ENCODE results near the gene MRPL54. TPM values are rescaled to one million over a fixed set of nuclear protein-coding genes. Genes with fewer than 3 reads are reported as not detected.

The MRPL54 gene
- total RNA-seq, 1 experiment from 2014 or later = 46.4 TPM

DNA sequence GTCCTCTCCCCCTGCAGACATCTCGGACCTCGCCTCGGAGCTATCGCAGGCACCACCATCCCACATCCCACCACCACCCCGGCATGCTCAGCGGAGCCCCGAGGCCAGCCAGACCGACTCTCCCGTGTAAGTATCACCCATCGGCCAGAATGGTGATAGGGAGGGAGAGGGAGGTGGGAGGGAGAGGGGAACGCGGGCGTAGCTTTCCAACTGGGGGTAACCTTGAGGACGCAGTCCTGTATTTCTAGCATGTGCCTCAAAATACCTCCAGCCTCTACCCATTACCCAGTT, 28.2 kb upstream of the MRPL54 start:
- Histone ChIP-seq H3K36me3 (ENCODE audit: control insufficient read depth, insufficient read depth, low read length) (peaks cover 6% of the 10 kb centered on the region), H3K27me3 (replicated peaks; ENCODE audit: control insufficient read depth, insufficient read depth, low read length) (no peaks in the 10 kb centered on the region), H3K9me3 (no peaks in the 10 kb centered on the region), H3K4me3 (ENCODE audit: low read depth, low read length) (no peak overlapping the region), H3K4me1 (no peaks in the 10 kb centered on the region)
- ChIA-PET CTCF (no interaction called here), POLR2A (no interaction called here)
- DNase-seq = no peak
- H3K9me3 Mint-ChIP-seq (ENCODE audit: unreplicated experiment) = no peaks in the 10 kb centered on the region
- H3K27ac Mint-ChIP-seq (ENCODE audit: unreplicated experiment) = no peak overlapping the region
- TF ChIP-seq, protein P1, sequence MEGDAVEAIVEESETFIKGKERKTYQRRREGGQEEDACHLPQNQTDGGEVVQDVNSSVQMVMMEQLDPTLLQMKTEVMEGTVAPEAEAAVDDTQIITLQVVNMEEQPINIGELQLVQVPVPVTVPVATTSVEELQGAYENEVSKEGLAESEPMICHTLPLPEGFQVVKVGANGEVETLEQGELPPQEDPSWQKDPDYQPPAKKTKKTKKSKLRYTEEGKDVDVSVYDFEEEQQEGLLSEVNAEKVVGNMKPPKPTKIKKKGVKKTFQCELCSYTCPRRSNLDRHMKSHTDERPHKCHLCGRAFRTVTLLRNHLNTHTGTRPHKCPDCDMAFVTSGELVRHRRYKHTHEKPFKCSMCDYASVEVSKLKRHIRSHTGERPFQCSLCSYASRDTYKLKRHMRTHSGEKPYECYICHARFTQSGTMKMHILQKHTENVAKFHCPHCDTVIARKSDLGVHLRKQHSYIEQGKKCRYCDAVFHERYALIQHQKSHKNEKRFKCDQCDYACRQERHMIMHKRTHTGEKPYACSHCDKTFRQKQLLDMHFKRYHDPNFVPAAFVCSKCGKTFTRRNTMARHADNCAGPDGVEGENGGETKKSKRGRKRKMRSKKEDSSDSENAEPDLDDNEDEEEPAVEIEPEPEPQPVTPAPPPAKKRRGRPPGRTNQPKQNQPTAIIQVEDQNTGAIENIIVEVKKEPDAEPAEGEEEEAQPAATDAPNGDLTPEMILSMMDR (IDR thresholded peaks at IDR 0.05; ENCODE audit: insufficient read depth in 1 of 2, low read depth in 1 of 2, low read length in 1 of 2, severe bottlenecking in 1 of 2, unreplicated experiment in 1 of 2) = no peak
- H3K27me3 Mint-ChIP-seq (ENCODE audit: insufficient read depth, unreplicated experiment) = no peaks in the 10 kb centered on the region
- no peaks in the 10 kb centered on the region for H3K4me1 Mint-ChIP-seq (ENCODE audit: low read depth, unreplicated experiment)
- no peak overlapping the region for H3K4me3 Mint-ChIP-seq (ENCODE audit: unreplicated experiment)
- no TSS peak for BruUV-seq (replicated peaks)
- peaks cover 44% of the 10 kb centered on the region for H3K36me3 Mint-ChIP-seq (ENCODE audit: insufficient read depth, unreplicated experiment)
- intact Hi-C loops (cut with micrococcal nuclease; ENCODE audit: unreplicated experiment) = no loop called here

DNA sequence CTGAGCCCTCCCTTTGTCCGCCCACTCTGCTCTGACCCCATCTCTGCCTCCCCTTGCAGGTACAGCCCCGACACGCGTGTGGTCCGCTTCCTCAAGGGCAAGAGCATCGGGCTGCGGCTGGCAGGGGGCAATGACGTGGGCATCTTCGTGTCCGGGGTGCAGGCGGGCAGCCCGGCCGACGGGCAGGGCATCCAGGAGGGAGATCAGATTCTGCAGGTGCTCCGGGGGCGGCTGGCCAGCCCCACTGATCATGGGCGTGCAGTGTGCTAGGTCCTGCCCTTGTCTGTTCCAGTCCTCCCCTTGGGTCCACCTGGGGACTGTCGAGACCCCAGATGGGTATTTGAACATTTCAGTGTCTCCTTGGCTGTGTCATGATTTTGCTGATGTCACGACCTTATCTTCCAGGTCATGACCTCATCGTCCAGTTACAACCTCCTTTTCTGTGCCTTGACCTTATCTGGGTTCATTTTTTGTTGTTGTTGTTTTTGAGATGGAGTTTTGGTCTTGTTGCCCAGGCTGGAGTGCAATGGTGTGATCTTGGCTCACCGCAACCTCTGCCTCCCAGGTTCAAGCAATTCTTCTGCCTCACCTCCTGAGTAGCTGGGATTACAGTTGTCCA, 26.3 kb upstream of the MRPL54 start:
- CTCF ChIA-PET = no interaction called here
- H3K27ac Mint-ChIP-seq (ENCODE audit: unreplicated experiment) = no peak overlapping the region
- H3K36me3 Mint-ChIP-seq (ENCODE audit: insufficient read depth, unreplicated experiment) = peaks cover 32% of the 10 kb centered on the region
- no TSS peak for BruUV-seq (replicated peaks)
- H3K9me3 Mint-ChIP-seq (ENCODE audit: unreplicated experiment) = no peaks in the 10 kb centered on the region
- Histone ChIP-seq H3K36me3 (ENCODE audit: control insufficient read depth, insufficient read depth, low read length) (peaks cover 6% of the 10 kb centered on the region), H3K4me1 (no peaks in the 10 kb centered on the region), H3K4me3 (ENCODE audit: low read depth, low read length) (no peak overlapping the region), H3K27me3 (replicated peaks; ENCODE audit: control insufficient read depth, insufficient read depth, low read length) (no peaks in the 10 kb centered on the region), H3K9me3 (no peaks in the 10 kb centered on the region)
- DNase-seq = no peak
- H3K4me1 Mint-ChIP-seq (ENCODE audit: low read depth, unreplicated experiment) = no peaks in the 10 kb centered on the region
- no peak overlapping the region for H3K4me3 Mint-ChIP-seq (ENCODE audit: unreplicated experiment)
- intact Hi-C loops (cut with micrococcal nuclease; ENCODE audit: unreplicated experiment) = no loop called here
- no peaks in the 10 kb centered on the region for H3K27me3 Mint-ChIP-seq (ENCODE audit: insufficient read depth, unreplicated experiment)
- POLR2A ChIA-PET = no interaction called here
- TF ChIP-seq, protein P1 (IDR thresholded peaks at IDR 0.05; ENCODE audit: insufficient read depth in 1 of 2, low read depth in 1 of 2, low read length in 1 of 2, severe bottlenecking in 1 of 2, unreplicated experiment in 1 of 2) = no peak

DNA sequence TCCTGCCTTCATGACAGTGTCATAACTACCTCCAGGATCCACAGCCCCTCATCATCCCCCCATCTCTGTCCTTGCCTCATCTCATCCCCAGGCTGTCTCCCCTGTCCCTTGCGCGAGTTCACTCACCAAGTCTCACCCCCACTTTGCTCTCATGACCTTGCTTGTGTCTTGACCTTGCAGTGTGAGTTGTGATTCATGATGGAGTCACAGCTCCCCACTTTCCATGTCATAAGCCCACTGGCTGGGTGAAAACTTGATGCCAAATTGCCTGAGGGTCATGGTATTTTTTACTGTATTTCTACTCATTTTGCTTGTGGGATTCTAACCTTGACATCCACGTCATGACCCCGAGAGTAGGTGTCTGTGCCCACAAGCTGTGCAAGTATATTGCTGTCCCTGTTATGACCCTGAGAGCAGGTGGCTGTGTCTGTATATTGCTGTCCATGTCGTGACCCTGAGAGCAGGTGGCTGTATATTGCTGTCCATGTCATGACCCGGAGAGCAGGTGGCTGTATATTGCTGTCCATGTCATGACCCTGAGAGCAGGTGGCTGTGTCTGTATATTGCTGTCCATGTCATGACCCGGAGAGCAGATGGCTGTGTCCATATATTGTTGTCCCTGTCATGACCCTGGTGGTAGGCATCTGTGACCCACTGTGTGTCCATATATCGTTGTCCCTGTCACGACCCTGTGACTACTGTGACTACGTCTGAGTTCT, 24.8 kb upstream of the MRPL54 start:
- Histone ChIP-seq H3K9me3 (no peaks in the 10 kb centered on the region), H3K4me3 (ENCODE audit: low read depth, low read length) (no peak overlapping the region), H3K36me3 (ENCODE audit: control insufficient read depth, insufficient read depth, low read length) (peaks cover 5% of the 10 kb centered on the region), H3K4me1 (no peaks in the 10 kb centered on the region), H3K27me3 (replicated peaks; ENCODE audit: control insufficient read depth, insufficient read depth, low read length) (no peaks in the 10 kb centered on the region)
- ChIA-PET CTCF (no interaction called here), POLR2A (no interaction called here)
- TF ChIP-seq, protein P1 (IDR thresholded peaks at IDR 0.05; ENCODE audit: insufficient read depth in 1 of 2, low read depth in 1 of 2, low read length in 1 of 2, severe bottlenecking in 1 of 2, unreplicated experiment in 1 of 2) = no peak
- no peaks in the 10 kb centered on the region for H3K9me3 Mint-ChIP-seq (ENCODE audit: unreplicated experiment)
- no peaks in the 10 kb centered on the region for H3K27me3 Mint-ChIP-seq (ENCODE audit: insufficient read depth, unreplicated experiment)
- no TSS peak for BruUV-seq (replicated peaks)
- no peaks in the 10 kb centered on the region for H3K4me1 Mint-ChIP-seq (ENCODE audit: low read depth, unreplicated experiment)
- peaks cover 20% of the 10 kb centered on the region for H3K36me3 Mint-ChIP-seq (ENCODE audit: insufficient read depth, unreplicated experiment)
- DNase-seq = no peak
- intact Hi-C loops (cut with micrococcal nuclease; ENCODE audit: unreplicated experiment) = no loop called here
- H3K4me3 Mint-ChIP-seq (ENCODE audit: unreplicated experiment) = no peak overlapping the region
- H3K27ac Mint-ChIP-seq (ENCODE audit: unreplicated experiment) = no peak overlapping the region

Measured in Caco-2 (cell line).